H7 (cell line): ENCODE results near the gene DFFB. TPM values are rescaled to one million over a fixed set of nuclear protein-coding genes. Genes with fewer than 3 reads are reported as not detected.
A peak's percentile ranks its signal among the peaks of the same experiment; 100 is the strongest.

Experiments
- DNase-seq: peaks from one replicate; pipeline ENCODE4 v3.0.0; 2012
- H3K27me3 ChIP-seq: 2 replicates; pipeline ENCODE4 v1.6.0; 2011; ENCODE audit warnings: mild to moderate bottlenecking, low read length; ENCODE audit not compliant: control insufficient read depth, insufficient read depth
- H3K36me3 ChIP-seq: replicated peaks from 2 replicates; pipeline ENCODE4 v1.5.1; 2011; ENCODE audit warnings: low read length; ENCODE audit not compliant: control insufficient read depth, insufficient read depth
- H3K4me3 ChIP-seq: 2 replicates; pipeline ENCODE4 v1.5.1; 2011; ENCODE audit warnings: low read depth, mild to moderate bottlenecking, control low read depth, low read length, moderate library complexity; ENCODE audit not compliant: insufficient read depth
- total RNA-seq: library from RNA; depleted of rRNA; stranded (reverse); fragments of >200 nt; shearing (Covaris generic); gene quantifications from 2 replicates; pipeline ENCODE4 v1.2.3, GENCODE V29; 2014

The DFFB gene
- total RNA-seq, 1 experiment from 2014 or later, result 12.1 TPM

DNA sequence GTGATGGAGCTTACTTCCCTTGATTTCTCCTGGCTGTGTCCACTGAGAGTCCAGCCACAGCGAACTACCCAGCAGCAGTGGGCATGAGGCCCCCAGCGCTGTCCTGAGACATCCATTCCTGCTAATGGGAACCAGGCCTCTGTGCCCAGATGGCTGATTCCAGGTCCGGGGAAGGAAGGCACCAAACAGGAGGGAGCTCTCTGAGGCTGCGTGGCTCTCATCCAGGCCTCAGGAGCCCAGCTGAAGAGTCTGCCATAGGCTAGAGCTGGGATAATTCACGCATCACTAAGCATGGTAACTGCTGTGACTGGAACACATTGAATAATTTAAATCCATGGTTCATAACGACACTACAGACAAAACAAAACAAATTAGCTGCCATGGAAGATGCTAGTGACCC, 36.3 kb upstream of the DFFB start:
- H3K36me3 ChIP-seq, result peaks cover 9% of the 10 kb centered on the region
- DNase-seq, result no peak
- H3K4me3 ChIP-seq, result no peak overlapping the region
- H3K27me3 ChIP-seq, result no peaks in the 10 kb centered on the region

DNA sequence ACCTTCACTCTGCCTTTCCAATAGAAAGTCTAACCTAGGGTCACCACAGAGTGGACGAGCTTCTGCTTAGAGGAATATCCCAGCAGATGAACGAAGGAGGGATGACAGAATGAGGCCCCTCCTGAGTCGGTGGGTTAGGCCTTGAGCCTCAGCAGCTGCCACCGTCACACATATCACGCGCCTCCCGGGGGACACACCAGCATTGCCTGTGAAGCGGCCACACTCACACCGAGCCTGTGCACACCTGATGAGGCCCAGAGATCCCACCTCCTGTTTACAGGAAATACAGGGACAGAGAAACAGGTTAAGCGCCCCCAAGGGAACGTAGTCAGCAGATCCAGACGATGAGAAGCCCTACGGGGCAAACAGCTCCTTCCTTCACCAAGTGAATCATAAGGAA, 35.8 kb upstream of the DFFB start:
- DNase-seq, result peak; percentile 73
- peaks cover 11% of the 10 kb centered on the region for H3K36me3 ChIP-seq
- H3K4me3 ChIP-seq, result no peak overlapping the region
- no peaks in the 10 kb centered on the region for H3K27me3 ChIP-seq

DNA sequence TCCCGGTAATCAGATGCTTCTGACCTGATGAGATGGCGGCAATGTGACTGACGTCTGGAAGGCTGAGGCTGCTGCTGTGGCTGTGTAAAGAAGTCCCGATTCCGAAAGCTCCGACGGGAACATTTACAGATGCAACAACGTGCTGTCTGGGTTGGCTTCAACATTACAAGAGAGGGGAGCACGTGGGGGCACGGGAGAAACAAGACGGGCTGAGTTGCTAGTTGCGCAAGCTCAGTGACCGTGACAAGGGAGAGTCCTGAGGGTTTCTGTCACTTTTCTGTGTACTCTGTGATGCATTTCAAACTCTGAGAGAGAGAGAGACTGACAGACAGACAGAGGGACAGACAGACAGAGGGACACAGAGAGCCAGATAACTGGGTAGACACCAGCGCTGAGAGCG, 35.4 kb upstream of the DFFB start:
- DNase-seq, result no peak
- Histone ChIP-seq H3K27me3 (no peaks in the 10 kb centered on the region), H3K4me3 (no peak overlapping the region), H3K36me3 (peaks cover 11% of the 10 kb centered on the region)

DNA sequence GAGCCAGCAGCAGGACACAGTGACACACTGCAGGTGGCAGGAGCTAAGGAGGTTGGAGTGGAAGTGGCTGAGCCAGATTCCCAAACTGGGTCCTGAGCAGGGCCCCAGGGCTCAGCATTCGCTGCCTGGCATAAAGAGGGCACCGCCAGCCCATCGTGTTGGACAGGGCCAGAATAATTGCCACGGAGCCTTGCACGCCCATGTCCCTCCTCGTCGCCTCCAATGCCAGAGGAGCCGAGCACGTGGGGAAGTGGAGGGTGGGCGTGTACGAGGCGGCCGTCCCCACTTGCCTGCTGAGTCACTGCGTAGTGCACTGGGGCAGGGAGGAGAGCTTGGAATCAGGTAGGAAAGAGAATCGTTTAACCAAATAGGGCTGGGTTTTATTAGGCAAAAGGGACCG, 34.9 kb upstream of the DFFB start:
- no peak for DNase-seq
- H3K27me3 ChIP-seq, result no peaks in the 10 kb centered on the region
- no peak overlapping the region for H3K4me3 ChIP-seq
- H3K36me3 ChIP-seq, result peaks cover 11% of the 10 kb centered on the region

DNA sequence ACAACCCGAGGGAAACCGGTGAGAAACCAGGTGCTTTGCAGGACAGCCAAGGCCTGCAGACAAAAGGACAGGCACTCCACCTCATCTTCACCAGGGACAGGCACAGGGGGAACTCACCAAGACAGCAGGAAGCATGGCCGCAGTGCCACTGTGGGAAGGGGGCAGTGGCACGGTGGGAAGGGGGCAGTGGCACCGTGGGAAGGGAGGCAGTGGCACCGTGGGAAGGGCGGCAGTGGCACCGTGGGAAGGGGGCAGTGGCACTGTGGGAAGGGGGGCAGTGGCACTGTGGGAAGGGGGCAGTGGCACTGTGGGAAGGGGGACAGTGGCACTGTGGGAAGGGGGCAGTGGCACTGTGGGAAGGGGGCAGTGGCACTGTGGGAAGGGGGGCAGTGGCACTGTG, 32.6 kb upstream of the DFFB start:
- H3K4me3 ChIP-seq, result no peak overlapping the region
- DNase-seq, result no peak
- H3K36me3 ChIP-seq, result peaks cover 11% of the 10 kb centered on the region

DNA sequence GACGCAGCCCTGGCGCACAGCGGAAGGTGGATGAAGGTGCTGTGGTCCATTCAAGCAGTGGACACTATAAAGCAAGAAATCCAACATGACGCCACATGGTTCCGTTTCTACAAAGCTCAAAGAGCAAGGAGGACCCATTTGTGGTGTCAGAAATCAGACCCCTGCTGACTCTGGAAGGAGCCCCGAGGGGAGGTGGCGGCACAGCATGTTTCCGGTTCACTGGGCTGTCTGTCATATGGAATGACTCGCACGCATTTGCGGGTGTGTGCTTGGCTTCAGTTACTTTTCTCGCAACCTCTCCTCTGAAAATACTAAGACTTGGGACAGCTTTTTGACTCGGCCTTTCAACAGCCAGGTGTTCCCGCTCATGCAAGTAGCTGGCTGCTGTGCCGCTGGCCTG, 31.9 kb upstream of the DFFB start:
- Histone ChIP-seq H3K27me3 (no peaks in the 10 kb centered on the region), H3K4me3 (no peak overlapping the region), H3K36me3 (peaks cover 11% of the 10 kb centered on the region)
- no peak for DNase-seq

More for the DNA sequence above, 32.6 kb upstream of the DFFB start:
- H3K27me3 ChIP-seq, result no peaks in the 10 kb centered on the region

DNA sequence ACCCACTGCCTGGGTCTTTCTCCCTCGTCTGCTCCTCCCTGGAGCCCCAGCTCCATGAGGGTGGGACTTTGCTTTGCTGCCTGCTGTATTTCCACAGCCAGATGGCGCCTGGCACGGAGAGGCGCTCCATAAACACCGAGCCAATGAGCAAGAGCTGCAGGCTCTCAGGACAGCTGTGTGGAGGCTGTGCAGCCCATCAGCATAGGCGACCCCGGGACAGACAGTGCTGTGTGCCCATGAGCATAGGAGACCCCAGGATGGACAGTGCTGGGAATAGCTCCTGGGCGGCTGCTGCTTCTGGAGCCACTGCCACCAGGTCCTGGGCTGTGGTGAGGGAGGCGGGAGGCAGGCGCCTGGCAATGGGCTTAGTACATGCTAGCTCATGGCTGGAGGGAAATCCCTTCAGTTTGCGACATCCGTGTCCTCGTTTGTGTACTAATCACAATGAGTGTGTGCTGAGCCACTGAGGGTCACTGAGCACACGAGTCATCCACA, 29.4 kb upstream of the DFFB start:
- H3K27me3 ChIP-seq, result no peaks in the 10 kb centered on the region
- H3K4me3 ChIP-seq, result no peak overlapping the region
- peak; percentile 89 for DNase-seq
- peaks cover 10% of the 10 kb centered on the region for H3K36me3 ChIP-seq

DNA sequence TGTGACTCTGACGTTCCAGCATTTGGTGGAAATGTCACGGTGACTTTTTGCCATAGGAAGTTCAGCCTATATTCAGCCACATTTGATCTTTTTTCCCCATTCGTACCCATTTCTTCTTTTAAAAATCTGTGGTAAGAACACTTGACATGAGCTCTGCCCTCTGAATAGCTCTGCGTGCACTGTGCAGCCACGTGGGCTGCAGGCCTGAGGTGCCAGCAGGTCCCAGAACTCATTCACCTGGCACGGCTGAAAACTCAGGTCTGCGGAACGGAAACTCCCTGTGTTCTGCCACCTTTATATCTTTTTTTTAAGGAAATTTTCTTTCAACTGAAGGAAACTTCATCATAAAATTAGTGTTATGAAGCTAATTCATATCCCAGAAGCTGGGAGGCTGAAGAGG, 28.9 kb upstream of the DFFB start:
- no peaks in the 10 kb centered on the region for H3K27me3 ChIP-seq
- peaks cover 8% of the 10 kb centered on the region; the same call in 1 of the 2 replicates for H3K36me3 ChIP-seq
- H3K4me3 ChIP-seq, result no peak overlapping the region
- no peak for DNase-seq

DNA sequence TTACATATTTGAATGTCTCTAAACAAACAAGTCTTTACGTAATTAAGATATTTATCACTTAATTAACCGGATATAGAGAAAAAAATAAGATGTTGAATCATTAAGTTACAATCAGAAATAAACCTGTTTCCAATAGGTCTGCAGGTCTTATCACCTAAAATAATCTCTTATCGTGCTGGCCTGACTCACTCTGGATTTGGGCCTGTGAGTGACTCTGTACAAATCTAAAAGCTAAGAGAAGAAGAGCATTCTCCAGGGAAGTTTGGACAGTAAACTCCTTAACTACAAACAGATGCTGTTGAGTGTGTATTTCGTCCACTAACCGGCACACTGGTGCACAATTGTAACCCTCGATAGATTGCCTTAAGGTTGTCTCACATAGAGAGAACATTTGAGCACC, 25.6 kb upstream of the DFFB start:
- Histone ChIP-seq H3K4me3 (no peak overlapping the region), H3K36me3 (peaks cover 4% of the 10 kb centered on the region)

DNA sequence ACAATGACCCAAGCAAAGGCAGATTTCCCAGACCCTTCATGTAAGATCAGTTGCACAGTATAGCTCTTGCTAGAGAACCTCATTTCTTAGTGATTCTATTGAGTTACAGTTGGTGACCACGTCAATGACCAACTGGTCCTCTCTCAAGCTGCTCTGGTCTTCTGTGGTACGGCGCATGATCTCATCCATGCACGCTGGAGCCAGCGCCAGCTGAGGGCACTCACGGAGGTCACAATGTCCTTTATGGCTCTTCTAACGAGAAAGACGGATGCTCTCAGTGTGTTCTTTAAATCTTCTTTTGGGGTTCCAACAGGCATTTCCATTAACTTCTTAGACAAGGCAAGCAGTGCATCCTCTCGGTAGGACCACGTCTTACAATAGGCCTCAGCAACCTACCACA, 22.6 kb upstream of the DFFB start:
- Histone ChIP-seq H3K4me3 (no peak overlapping the region), H3K36me3 (peaks cover 7% of the 10 kb centered on the region), H3K27me3 (no peaks in the 10 kb centered on the region)
- no peak for DNase-seq

More for the DNA sequence above, 25.6 kb upstream of the DFFB start:
- no peak for DNase-seq
- H3K27me3 ChIP-seq, result no peaks in the 10 kb centered on the region

DNA sequence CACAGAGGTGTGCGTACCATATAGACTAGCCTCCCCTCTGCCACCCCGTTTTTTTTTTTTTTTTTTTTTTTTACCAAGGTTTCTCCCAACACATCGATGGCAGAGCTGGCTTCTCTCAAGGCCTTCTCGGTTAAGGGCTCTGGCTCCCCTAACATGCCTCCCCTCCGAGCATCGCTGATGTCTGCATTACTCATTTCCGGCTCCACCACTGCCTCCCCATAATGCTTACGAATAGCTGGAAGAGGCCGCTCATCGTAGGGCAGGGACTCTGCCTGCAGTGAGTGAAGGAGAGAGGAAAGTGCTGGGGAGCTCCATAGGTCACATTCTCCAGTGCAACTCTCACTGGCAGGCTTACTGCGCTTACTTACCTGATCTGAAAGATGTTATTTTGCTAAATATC, 20.9 kb upstream of the DFFB start:
- Histone ChIP-seq H3K4me3 (no peak overlapping the region), H3K36me3 (peaks cover 7% of the 10 kb centered on the region), H3K27me3 (no peaks in the 10 kb centered on the region)
- DNase-seq, result no peak

DNA sequence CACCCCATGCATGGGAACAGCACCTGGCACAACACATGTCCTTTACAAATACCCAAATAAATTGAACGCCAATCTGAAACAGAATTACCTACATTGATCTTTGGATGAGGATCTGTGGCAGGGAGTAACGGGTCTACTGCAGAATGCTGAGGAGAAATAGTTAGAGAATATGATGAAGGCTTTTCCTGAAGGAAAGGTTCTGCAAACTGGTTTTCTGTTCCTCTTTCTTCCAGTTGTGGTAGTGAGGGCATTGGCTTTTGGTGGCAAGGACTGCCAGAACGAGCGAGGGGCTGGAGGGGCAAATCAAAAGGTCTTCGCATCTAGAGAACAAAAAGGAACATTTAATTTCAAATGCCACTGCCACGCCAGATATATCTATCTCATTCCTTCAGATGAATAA, 20.1 kb upstream of the DFFB start:
- no peak overlapping the region for H3K4me3 ChIP-seq
- peaks cover 5% of the 10 kb centered on the region for H3K36me3 ChIP-seq
- no peaks in the 10 kb centered on the region for H3K27me3 ChIP-seq
- no peak for DNase-seq

DNA sequence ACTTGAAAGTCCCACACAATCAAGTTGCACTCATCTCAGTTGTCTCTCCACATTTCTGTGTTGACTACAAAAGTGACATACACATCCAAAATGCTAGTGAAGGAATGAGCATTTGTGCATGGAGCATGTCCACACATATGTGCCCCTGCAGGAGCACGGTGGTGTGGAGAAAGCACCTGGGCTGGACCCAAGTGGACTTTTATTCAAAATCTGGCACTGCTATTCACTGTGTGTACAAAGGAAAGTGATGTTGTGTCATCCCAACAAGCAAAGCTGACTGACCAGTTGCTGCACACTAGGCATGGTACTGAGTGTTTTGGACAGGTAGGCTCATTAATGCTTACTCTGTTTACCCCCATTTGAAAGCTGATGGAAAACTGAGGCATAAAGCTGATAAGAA, 19.6 kb upstream of the DFFB start:
- Histone ChIP-seq H3K27me3 (no peaks in the 10 kb centered on the region), H3K4me3 (no peak overlapping the region), H3K36me3 (peaks cover 5% of the 10 kb centered on the region)
- no peak for DNase-seq

DNA sequence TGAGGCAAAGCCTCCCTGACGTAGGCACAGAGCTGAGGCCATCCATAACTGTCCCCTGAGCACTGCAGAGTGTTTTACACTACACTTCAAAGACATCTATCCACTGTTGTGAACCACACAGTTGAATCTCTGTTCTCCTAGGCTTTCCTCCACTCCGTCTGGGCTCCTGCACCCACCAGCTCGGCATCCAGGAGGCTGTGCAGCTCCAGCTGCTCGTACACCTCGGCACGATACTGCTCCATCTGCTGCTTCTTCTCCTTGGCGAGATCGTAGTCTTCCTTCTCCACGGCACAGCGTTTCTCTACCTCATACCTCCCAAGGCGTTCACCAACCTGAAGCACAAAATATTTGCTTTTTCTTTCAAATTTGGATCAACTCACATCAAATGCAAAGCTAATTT, 18.5 kb upstream of the DFFB start:
- Histone ChIP-seq H3K27me3 (no peaks in the 10 kb centered on the region), H3K4me3 (no peak overlapping the region), H3K36me3 (peaks cover 3% of the 10 kb centered on the region)
- DNase-seq, result no peak

DNA sequence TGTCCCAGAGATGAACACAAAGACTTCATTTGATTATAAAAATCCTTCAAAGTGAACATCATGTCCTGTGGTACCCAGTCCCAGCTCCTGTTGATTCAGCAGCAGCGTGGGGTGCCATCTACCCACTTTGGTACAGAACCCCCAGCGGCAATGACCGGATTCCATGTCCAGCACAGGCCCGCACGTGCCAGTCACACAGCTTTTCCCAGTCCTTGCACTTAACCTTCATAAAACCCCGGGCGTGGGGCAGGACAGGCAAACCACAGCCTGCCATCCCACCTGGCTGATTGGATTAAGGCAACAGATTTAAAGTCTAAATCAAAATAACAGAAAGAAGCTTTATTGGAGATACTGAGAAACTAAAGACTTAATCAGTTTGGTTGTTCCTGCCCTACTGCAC, 15.8 kb upstream of the DFFB start:
- no peak for DNase-seq
- Histone ChIP-seq H3K4me3 (no peak overlapping the region), H3K36me3 (peaks cover 2% of the 10 kb centered on the region), H3K27me3 (no peaks in the 10 kb centered on the region)

DNA sequence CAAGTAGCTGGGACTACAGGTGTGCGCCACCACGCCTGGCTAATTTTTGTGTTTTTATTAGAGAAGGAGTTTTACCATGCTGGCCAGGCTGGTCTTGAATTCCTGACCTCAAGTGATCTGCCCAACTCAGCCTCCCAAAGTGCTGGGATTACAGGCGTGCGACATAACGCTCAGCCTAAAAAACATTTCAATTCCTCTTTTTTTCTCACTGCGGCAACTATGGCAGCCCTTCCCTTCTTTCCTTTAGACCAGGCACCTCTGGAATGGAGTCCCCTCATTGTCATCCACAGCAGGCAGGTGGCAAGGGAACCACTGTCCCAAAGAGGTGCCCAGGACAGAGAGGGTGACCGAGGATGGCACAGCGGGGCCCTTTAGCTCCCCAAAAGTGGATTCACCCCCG, 14.4 kb upstream of the DFFB start:
- no peak for DNase-seq
- H3K4me3 ChIP-seq, result no peak overlapping the region
- no peaks in the 10 kb centered on the region for H3K27me3 ChIP-seq
- peaks cover 1% of the 10 kb centered on the region; the same call in 1 of the 2 replicates for H3K36me3 ChIP-seq
